HuH-7.5 (cell line): ENCODE measurements around the gene IL33.

Source experiments
- DNase-seq: peaks from one replicate; pipeline ENCODE4 v3.0.0; 2011; ENCODE audit warnings: low spot score

IL33 gene

DNA sequence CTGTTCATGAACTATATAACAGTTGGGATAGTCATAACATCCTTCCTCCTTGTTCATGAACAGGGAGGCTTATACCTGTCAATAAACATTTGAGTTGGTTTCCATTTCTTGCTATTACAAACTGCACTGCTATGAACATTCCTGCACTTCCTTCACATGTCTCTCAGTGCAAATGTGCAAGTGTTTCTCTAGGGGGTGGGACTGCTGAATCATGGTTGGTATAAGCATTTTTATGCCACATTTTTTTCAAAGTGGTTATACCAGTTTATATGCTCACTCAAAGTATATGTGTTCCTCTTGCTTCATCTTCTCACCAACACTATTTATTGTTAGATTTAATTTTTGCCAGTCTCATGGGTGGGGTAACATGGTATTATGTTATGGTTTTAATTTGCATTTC is 86.8 kb downstream of the IL33 start:
- no peak for DNase-seq

DNA sequence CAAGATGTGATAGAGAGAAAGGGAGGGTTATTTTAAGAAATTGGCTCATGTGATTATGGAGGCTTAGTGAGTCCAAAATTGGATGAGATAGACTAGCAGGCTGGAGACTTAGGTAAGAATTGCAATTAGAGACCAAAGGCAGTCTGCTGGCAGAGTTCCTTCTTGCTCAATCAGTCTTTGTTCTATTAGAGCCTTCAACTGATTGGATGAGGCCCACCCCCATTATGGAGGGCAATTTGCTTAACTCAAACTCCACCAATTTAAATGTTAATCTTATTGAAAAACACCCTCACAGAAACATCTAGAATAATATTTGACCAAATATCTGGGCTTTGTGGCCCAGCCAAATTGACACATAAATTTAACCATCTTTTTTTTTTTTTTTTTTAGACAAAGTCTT is 88.6 kb downstream of the IL33 start:
- no peak for DNase-seq

- DNase-seq = no peak
Observed at GRCh38 chr9:6305954-6306563, 90.5 kb downstream of the IL33 start.
